GM12872 (cell line): Measurements from ENCODE around the gene SUN2.

Experiments
- CTCF ChIP-seq: IDR thresholded peaks from 3 replicates; pipeline ENCODE4 v1.5.1; 2011; ENCODE audit warnings: low read depth, mild to moderate bottlenecking, low read length, moderate library complexity; ENCODE audit not compliant: insufficient read depth

The SUN2 gene

DNA sequence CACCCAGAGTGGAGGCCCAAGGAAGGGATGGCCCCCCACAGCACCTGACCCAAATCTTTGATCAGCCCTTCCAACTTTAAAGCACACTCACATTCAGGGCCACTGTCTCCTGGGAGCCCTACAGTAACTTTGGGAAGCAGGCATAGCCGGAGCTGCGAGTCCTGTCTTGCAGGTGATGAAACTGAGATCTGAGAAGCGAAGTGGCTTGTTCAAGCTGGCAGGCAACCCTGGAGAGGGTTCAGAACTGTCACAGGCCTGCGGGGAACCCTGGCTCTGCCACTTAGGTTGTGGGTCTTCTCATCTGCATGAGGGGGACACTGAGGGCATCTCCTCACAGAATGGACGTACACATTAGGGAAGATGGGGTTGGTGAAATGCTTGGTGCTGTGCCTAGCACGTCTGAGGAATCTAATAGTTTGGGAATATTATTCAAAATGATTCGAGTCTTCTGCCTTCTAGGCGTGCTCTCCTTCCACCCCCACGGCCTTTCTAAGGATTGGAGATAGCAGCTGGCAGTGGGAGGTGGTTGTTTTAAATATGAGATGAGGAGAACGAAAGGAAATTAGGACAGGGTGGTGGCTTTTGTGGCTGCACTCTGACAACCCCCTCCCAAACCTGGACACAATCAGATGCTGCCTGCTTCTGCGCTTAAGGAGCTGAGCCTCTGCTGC is 18.8 kb upstream of the SUN2 start:
- no peak for TF ChIP-seq CTCF

DNA sequence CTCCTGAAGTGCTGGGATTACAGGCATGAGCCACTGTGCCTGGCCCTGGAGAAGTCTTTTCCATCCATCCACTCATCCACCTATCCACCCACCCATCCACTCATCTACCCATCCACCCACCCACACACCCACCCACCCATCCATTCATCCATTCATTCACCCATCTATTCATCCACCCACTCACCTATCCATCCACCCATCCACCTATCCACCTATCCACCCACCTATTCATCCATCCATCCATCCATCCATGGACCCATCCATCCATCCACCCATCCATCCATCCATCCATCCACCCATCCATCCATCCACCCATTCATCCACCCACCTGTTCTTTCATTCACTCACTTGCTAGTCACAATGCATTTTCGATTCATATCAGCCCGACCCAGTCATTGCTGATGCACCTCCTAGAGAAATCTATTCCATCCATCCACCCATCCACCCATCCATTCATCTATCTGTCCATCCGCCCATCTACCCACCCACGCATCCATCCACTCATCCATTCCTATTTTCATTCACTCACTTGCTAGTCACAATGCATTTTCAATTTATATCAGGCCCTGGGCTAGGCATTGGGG is 17.7 kb upstream of the SUN2 start:
- TF ChIP-seq CTCF: no peak

- no peak for TF ChIP-seq CTCF
Observed at GRCh38 chr22:38772623-38772873, 16.8 kb upstream of the SUN2 start.

GRCh38 chr22:38770257-38770949 is 14.6 kb upstream of the SUN2 start:
- no peak for TF ChIP-seq CTCF

DNA sequence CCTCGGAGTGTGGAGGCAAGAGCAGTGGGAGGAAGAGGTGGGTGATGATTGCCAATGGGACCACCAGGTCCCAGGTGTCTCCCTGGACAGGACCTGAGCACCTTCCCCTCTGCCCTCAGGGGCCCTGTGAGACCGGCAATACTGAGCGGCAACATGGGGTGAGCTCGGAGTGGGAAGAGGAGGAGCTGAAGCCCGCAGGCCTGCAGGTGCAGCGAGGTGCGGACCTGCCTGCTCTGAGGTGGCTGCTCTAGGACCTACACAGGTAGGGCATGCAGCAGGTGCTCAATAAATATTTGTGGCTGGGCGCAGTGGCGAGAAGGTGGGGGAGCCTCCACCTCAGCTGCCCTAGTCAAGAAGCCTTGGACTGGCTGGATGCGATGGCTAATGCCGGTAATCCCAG is 12.2 kb upstream of the SUN2 start:
- TF ChIP-seq CTCF: no peak

DNA sequence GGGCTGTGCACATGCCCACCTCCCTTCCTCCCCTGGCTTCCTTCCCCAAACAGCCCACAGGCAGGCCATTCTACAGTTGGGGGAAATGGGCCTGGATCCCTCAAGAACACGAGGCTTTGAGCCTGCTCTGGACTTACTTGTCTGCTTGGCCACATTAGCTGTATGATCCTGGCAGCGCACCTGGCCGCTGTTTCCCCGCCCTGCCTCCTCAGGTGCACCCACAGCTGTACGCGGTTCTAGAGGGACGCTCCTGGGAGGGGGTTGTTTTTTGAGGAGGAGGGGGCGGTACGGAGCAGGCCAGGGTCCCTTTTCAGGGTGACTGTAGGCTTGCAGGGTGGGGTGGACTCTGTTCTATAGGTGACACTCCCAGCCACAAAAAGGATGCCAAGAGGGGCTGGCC is 11.5 kb upstream of the SUN2 start:
- TF ChIP-seq CTCF: no peak

- TF ChIP-seq CTCF: peak; percentile 93
Observed at GRCh38 chr22:38766076-38766777, 10.4 kb upstream of the SUN2 start.
